Heart right ventricle (tissue), 16 donors: ENCODE results near the gene DDX5. TPM values are rescaled to one million over a fixed set of nuclear protein-coding genes. Genes with fewer than 3 reads are reported as not detected.
"Not testable (repeated sequence)": the region's sequence is repeated elsewhere in the genome, so short reads cannot be mapped to it uniquely, and the experiment has no call there.

Experiments used
- ATAC-seq, 8 donors: fragments of 200-7000 bp; cut with Tn5 transposase; one replicate each; pipeline ENCODE4 v1.9.1; 2020; ENCODE audit warnings: mild to moderate bottlenecking in 8 of 8, moderate library complexity in 8 of 8, moderate number of reproducible peaks in 1 of 8
- DNase-seq, 2 donors: peaks; one replicate each; pipeline ENCODE4 v3.0.0-alpha.2; 2020
- H3K27ac ChIP-seq, 10 donors: fragments of 200-600 bp; sonication (generic) in 2 of 10; one replicate each; pipeline versions ENCODE4 v1.5.0 to v1.8.0; 2020 to 2022; ENCODE audit warnings: mild to moderate bottlenecking in 3 of 10
- H3K27me3 ChIP-seq, 7 donors: fragments of 200-600 bp; one replicate each; pipeline ENCODE4 v1.8.0; 2021 to 2022; ENCODE audit warnings: mild to moderate bottlenecking in 2 of 7
- H3K36me3 ChIP-seq, 9 donors: fragments of 200-600 bp; sonication (generic) in 1 of 9; one replicate each; pipeline versions ENCODE4 v1.5.0 to v1.8.0; 2020 to 2022; ENCODE audit warnings: mild to moderate bottlenecking in 2 of 9
- H3K4me1 ChIP-seq, 9 donors: fragments of 200-600 bp; sonication (generic) in 1 of 9; one replicate each; pipeline versions ENCODE4 v1.5.0 to v1.8.0; 2020 to 2022; ENCODE audit warnings: mild to moderate bottlenecking in 4 of 9
- H3K4me3 ChIP-seq, 10 donors: fragments of 200-600 bp; sonication (generic) in 2 of 10; one replicate each; pipeline versions ENCODE4 v1.5.0 to v1.8.0; 2020 to 2022; ENCODE audit warnings: mild to moderate bottlenecking in 7 of 10, moderate library complexity in 2 of 10
- H3K9me3 ChIP-seq, 11 donors: fragments of 200-600 bp in 10 of 11; sonication (generic) in 2 of 11; one replicate each; pipeline versions ENCODE4 v1.5.0 to v1.8.0; 2013 to 2022; ENCODE audit warnings: mild to moderate bottlenecking in 2 of 11, control low read depth in 1 of 11, moderate library complexity in 1 of 11
- WGBS, 2 donors: extraction: QIAGEN DNeasy Blood & Tissue Kit; methylation state at CpG; one replicate each; pipeline ENCODE4 v1.1.7; 2013; ENCODE audit warnings: inconsistent platforms in 1 of 2; 5-methylcytosine and 5-hydroxymethylcytosine counted together
- intact Hi-C, 10 donors: fragments of 100-400 bp; cut with DNase I; formaldehyde crosslinking; loops; one replicate each; pipeline versions ENCODE4 v1.11.1 to v1.14.2; 2022
- polyA plus RNA-seq, 2 donors: library from polyadenylated mRNA; stranded (reverse); fragments of 200-250 nt; gene quantifications; one replicate each; pipeline ENCODE4 v1.2.3, GENCODE V29; 2013
- total RNA-seq, 10 donors: library from RNA; stranded (reverse); fragmentation: NEBNext Ultra II Directional in 3 of 10; extraction: Animal tissue kit (Norgen Biotek cat#: 25700) in 3 of 10; gene quantifications; one replicate each; pipeline versions ENCODE4 v1.2.1 to v1.2.4, GENCODE V29; 2021 to 2023
- TF ChIP-seq, protein P1 (sequence below), 9 donors: fragments of 200-600 bp; sonication (generic) in 2 of 9; IDR thresholded peaks; one replicate each; pipeline versions ENCODE4 v1.5.0 to v1.8.0; 2021 to 2022; ENCODE audit warnings: antibody characterized with exemption in 9 of 9, mild to moderate bottlenecking in 5 of 9, moderate library complexity in 1 of 9
- donor health status: Arrhythmogenic right ventricular cardiomyopathy.
- donor health status: ischemic (EF 13 %, LVEDD 7.1; RV severe dilation, severe dysfunction).
- donor health status: healthy with polysubstance abuse.
- donor health status: DM: no; HTN: yes; CAD: no.
- donor health status: DM: no; HTN: no; CAD: no.
- donor health status: ischemic (EF 25% LVEDD 6.9; RV normal size, moderate dysfunction).
- donor health status: ischemic (EF 25% LVEDD 5.7; RV mildly dilated, moderate dysfunction).
- donor health status: healthy.
- donor health status: DM: yes; HTN: yes; CAD: no.
- donor health status: Ischemic cardiomyopathy.
- donor health status: ischemic (EF 35%, LVEDD 5.7; RV mildly dilated, moderate dysfunction).
- donor health status: nonischemic (EF 11% LVEDD 7.7; RV severe dilation, severe dysfunction).
- donor health status: DM: yes; HTN: yes; CAD: no.
- donor health status: PGD.
- donor health status: ischemic (EF 29% LVEDD 5.4; RV normal size, mild dysfunction).
- donor health status: nonischemic (EF 23%, LVEDD 6.1; RV moderate dilation, normal function).

Gene DDX5
- total and polyA plus RNA-seq, 12 donors: 215 to 474 (median 349) TPM

DNA sequence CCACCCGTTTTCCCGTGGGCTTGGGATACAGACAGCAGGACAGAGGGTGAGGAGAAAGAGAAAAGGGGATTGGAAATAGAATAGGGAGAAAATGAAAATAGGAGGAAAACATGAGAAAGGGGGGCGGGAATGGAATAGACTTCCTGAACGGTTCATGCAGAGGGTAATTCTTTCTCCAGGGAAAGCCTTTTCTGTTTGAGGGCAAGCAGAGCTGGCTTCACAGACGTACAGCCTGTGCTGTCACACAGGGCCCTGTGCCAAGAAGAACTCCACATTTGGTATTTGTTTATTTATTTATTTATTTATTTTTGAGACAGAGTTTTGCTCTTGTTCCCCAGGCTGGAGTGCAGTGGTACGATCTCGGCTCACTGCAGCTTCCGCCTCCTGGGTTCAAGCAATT, 45.1 kb downstream of the DDX5 start:
- H3K27me3 ChIP-seq: no peaks in the 10 kb centered on the region
- ATAC-seq (peak in 7 of 8 donors; percentile 42 to 83 (median 61)), DNase-seq (peak; percentile 21 to 45)
- H3K36me3 ChIP-seq: peaks cover 0 to 70% (median 0%) of the 10 kb centered on the region in 9 donors
- TF ChIP-seq, protein P1, sequence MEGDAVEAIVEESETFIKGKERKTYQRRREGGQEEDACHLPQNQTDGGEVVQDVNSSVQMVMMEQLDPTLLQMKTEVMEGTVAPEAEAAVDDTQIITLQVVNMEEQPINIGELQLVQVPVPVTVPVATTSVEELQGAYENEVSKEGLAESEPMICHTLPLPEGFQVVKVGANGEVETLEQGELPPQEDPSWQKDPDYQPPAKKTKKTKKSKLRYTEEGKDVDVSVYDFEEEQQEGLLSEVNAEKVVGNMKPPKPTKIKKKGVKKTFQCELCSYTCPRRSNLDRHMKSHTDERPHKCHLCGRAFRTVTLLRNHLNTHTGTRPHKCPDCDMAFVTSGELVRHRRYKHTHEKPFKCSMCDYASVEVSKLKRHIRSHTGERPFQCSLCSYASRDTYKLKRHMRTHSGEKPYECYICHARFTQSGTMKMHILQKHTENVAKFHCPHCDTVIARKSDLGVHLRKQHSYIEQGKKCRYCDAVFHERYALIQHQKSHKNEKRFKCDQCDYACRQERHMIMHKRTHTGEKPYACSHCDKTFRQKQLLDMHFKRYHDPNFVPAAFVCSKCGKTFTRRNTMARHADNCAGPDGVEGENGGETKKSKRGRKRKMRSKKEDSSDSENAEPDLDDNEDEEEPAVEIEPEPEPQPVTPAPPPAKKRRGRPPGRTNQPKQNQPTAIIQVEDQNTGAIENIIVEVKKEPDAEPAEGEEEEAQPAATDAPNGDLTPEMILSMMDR (IDR thresholded peaks at IDR 0.05): no peak
- peaks cover 0 to 28% (median 10%) of the 10 kb centered on the region in 9 donors for H3K4me1 ChIP-seq
- intact Hi-C loops: no loop called here
- H3K27ac ChIP-seq: peak overlapping the region in 5 of 10 donors; percentile 29 to 56 (median 39)
- no peaks in the 10 kb centered on the region for H3K9me3 ChIP-seq
- H3K4me3 ChIP-seq: peak overlapping the region in 1 of 10 donors; percentile 1
- WGBS, 2 donors: 49 to 56% methylated on average over 8 of the region's 8 CpGs

DNA sequence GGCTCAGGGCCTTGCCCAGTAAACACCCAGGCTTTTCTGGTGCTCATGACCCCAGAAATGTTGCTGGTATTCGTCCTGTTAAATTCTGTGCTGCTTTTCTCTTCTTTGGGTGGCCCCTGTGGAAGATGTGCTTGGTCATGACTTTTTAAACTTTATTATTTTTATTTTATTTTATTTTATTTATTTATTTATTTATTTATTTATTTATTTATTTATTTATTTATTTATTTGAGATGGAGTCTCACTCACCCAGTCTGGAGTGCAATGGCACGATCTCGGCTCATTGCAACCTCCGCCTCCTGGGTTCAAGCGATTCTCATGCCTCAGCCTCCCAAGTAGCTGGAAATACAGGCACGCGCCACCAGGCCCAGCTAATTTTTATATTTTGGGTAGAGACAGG, 46.3 kb downstream of the DDX5 start:
- intact Hi-C loops, DNase-seq, H3K4me3 ChIP-seq, H3K27ac ChIP-seq, H3K9me3 ChIP-seq, H3K27me3 ChIP-seq, ATAC-seq: not testable (repeated sequence)
- H3K36me3 ChIP-seq: peaks cover 0 to 62% (median 0%) of the 10 kb centered on the region in 9 donors
- WGBS, 2 donors: 96 to 100% methylated on average over 7 of the region's 7 CpGs
- H3K4me1 ChIP-seq: peaks cover 0 to 29% (median 10%) of the 10 kb centered on the region in 9 donors

DNA sequence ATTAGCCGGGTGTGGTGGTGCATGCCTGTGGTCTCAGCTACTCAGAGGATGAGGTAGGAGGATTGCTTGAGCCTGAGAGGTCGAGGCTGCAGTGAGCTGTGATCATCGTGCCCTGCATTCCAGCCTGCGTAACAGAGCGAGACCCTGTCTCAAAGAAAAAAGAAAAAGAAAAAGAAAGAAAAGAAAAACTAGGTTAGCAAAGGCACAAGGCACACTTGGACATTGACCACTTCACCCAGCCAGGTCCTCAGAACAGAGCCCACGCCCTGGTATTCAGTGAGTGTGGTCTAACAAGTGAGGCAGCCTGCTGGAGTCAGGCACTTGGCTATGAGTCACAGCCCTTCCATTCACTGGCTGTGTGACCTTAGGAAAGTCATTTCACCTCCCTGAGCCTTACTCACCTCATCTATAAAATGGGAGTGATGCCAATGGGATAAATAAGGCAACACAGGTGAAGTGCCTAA, 46.8 kb downstream of the DDX5 start:
- DNase-seq (no peak), ATAC-seq (no peak)
- H3K9me3 ChIP-seq: no peaks in the 10 kb centered on the region
- intact Hi-C loops: no loop called here
- H3K27ac ChIP-seq: no peak overlapping the region
- 93 to 94% methylated on average over 6 of the region's 6 CpGs for WGBS, 2 donors
- no peaks in the 10 kb centered on the region for H3K27me3 ChIP-seq
- TF ChIP-seq, protein P1 (IDR thresholded peaks at IDR 0.05): no peak
- peaks cover 0 to 29% (median 10%) of the 10 kb centered on the region in 9 donors for H3K4me1 ChIP-seq
- H3K36me3 ChIP-seq: peaks cover 0 to 62% (median 0%) of the 10 kb centered on the region in 9 donors
- H3K4me3 ChIP-seq: no peak overlapping the region

DNA sequence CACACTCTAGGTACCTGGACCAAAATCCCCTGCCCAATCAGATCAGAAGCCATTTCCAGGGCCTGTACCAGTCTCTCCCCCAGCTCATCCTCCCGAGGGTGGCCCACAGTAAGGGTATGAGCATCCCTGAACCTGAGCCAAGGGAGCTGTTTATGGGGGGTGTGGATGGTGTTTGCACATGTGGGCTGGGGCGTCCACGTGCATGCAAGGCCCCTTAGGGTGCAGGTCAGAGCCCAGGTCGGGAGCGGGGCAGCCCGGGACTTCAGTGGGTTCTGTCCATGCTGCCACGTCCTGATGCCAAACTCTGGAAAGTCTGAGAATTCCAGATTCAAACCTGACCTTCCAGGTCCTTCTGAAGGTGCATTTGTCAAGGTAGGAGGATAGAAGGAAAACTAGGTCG, 47.3 kb downstream of the DDX5 start:
- 91 to 95% methylated on average over 8 of the region's 8 CpGs for WGBS, 2 donors
- Histone ChIP-seq H3K27ac (no peak overlapping the region), H3K36me3 (peaks cover 0 to 64% (median 0%) of the 10 kb centered on the region in 9 donors), H3K27me3 (no peaks in the 10 kb centered on the region), H3K4me1 (peaks cover 0 to 30% (median 10%) of the 10 kb centered on the region in 9 donors), H3K4me3 (no peak overlapping the region), H3K9me3 (no peaks in the 10 kb centered on the region)
- DNase-seq (no peak), ATAC-seq (peak in 1 of 8 donors; percentile 38)
- intact Hi-C loops: no loop called here
- TF ChIP-seq, protein P1 (IDR thresholded peaks at IDR 0.05): no peak

DNA sequence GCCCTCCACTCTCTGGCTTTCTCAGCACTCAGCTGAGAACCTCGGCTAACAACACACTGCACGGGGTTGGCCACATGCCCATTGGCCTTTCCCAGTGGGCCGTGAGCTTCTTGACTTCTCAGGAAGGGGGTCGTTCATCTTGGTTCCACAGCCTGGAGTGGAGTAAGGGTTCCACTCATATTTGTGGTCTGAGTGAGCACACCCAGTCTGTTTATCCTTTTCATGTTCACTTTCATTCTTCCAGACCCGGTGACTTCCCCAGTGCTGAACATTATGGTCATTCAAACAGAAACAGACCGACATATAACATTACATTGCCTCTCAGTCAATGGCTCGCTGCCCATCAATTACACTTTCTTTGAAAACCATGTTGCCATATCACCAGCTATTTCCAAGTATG, 48.9 kb downstream of the DDX5 start:
- H3K9me3 ChIP-seq: no peaks in the 10 kb centered on the region
- WGBS, 2 donors: 71 to 72% methylated on average over 7 of the region's 7 CpGs
- H3K27me3 ChIP-seq: no peaks in the 10 kb centered on the region
- intact Hi-C loops: no loop called here
- H3K27ac ChIP-seq: peak overlapping the region in 1 of 10 donors; percentile 64
- TF ChIP-seq, protein P1 (IDR thresholded peaks at IDR 0.05): no peak
- H3K4me1 ChIP-seq: peaks cover 0 to 33% (median 10%) of the 10 kb centered on the region in 9 donors
- peaks cover 0 to 68% (median 0%) of the 10 kb centered on the region in 9 donors for H3K36me3 ChIP-seq
- ATAC-seq (no peak), DNase-seq (no peak)
- H3K4me3 ChIP-seq: no peak overlapping the region
